NT2/D1 (cell line): ENCODE results near the gene RALGDS.
"Not testable (repeated sequence)": the region's sequence is repeated elsewhere in the genome, so short reads cannot be mapped to it uniquely, and the experiment has no call there.

ENCODE experiments used
- SUZ12 ChIP-seq: IDR thresholded peaks from 2 replicates; pipeline ENCODE4 v1.6.1; 2011; ENCODE audit not compliant: insufficient read length, insufficient read depth; ENCODE audit errors: extremely low read depth
- YY1 ChIP-seq: IDR thresholded peaks from 2 replicates; pipeline ENCODE4 v1.6.1; 2011; ENCODE audit not compliant: insufficient read length, insufficient read depth
- ZNF274 ChIP-seq: IDR thresholded peaks from 2 replicates; pipeline ENCODE4 v1.6.1; 2011; ENCODE audit warnings: mild to moderate bottlenecking, low read depth, low read length

DNA sequence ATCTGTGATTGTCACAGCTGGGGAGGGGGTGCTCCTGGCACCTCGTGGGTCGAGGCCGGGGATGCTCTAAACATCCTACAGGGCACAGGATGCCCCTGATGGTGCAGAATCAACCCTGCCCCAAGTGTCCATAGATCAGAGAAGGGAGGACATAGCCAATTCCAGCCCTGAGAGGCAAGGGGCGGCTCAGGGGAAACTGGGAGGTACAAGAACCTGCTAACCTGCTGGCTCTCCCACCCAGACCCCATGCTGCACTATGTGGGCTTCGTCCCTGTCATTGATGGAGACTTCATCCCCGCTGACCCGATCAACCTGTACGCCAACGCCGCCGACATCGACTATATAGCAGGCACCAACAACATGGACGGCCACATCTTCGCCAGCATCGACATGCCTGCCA lies 52.6 kb downstream of the RALGDS start:
- TF ChIP-seq ZNF274, YY1, SUZ12: not testable (repeated sequence)
